ENCODE results near the gene TRAPPC3.
"Not testable (repeated sequence)": the region's sequence is repeated elsewhere in the genome, so short reads cannot be mapped to it uniquely, and the experiment has no call there.

The TRAPPC3 gene

DNA sequence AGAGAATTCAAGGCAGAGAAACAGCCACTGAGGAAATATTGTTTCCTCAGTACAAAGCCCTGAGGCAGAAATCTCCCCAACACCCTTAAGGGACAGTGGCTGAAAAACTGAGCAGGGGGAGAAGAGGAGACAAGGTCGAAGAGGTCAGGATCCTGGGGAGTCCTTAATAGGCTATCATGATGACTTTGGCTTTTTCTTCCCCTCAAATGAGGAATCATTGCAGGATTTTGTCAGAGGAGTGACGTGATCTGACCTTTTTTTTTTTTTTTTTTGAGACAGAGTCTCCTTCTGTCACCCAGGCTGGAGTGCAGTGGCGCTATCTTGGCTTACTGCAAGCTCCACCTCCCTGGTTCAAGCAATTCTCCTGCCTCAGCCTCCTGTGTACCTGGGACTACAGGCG lies 16.9 kb upstream of the TRAPPC3 start:
- DNase-seq, result no peak

DNA sequence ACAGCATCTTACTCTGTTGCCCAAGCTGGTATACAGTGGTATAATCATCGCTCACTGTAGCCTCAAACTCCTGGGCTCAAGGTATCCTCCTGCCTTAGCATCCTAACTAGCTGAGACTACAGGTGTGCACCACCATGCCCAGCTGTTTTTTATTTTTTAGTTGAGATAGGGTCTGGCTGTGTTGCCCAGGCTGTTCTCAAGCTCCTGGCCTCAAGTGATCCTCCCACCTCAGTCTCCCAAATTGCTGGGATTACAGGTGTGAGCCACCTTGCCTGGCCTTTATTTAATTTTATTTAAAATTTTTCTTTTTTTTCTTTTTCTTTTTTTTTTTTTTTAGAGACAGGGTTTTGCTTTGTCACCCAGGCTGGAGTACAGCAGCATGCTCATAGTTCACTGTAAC lies 15.9 kb upstream of the TRAPPC3 start:
- DNase-seq, result no peak

DNA sequence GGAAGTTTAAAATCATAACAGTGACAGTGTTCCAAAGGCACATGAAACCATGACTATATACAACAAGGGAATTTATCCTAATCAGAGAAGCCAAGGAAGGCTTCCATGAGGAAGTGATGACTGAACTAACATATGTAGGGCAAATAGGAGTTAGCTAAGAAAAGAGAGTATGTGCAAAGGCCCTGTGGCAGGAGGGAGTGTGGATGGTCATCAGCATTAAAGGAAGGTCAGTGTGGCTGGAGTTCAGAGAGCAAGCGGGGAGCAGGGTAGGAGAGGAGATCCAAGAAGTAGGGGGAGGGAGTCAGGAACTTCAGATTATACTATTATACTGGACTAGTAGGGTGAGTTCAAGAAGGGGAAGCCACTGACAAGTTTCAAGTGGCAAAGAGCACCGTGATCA lies 15.1 kb upstream of the TRAPPC3 start:
- no peak for DNase-seq

DNA sequence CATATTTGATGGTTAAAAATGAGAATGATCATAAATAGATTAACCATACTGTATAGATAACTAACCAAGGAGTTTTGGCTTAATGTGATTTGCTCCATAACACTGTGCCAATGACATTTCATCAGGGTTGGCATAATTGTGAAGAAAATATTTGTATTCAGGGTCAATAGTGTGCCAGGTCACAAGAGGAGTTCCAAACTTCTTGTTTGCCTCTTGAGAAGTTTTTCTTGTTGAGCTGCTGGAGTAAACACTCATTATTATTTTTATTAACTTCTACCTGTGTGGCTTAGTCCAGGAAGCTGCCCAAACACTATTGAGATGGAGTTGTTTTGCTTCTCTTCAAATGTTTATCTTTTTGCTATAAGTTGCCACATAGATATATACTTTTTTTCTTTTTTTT lies 14.1 kb upstream of the TRAPPC3 start:
- no peak for DNase-seq

DNA sequence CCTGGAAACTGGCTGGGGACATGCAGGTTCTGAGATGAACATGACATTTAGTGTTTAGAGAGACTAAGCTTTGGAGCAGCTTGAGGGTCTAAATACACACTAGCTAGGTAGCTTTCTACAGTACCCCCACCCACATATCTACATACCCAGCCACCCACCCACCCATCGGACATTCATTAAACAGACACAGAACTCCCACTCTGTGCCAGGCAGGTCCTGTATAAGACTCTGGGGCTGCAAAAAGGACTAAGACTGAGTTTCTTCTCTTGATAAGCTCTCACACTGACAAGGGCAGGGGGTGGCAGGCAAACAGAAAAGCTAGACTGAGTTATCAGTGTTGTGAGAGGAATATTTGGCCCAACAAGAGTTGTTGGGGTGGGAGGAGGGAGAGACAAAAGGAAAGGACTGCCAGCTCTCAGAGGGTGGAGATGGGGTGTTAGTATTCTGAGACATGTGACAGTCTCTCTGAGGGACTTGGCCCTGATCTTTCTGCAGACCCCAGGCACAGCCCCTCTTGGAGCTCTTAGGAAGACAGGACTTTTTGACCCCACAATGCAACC lies 13.5 kb upstream of the TRAPPC3 start:
- DNase-seq, result no peak

DNA sequence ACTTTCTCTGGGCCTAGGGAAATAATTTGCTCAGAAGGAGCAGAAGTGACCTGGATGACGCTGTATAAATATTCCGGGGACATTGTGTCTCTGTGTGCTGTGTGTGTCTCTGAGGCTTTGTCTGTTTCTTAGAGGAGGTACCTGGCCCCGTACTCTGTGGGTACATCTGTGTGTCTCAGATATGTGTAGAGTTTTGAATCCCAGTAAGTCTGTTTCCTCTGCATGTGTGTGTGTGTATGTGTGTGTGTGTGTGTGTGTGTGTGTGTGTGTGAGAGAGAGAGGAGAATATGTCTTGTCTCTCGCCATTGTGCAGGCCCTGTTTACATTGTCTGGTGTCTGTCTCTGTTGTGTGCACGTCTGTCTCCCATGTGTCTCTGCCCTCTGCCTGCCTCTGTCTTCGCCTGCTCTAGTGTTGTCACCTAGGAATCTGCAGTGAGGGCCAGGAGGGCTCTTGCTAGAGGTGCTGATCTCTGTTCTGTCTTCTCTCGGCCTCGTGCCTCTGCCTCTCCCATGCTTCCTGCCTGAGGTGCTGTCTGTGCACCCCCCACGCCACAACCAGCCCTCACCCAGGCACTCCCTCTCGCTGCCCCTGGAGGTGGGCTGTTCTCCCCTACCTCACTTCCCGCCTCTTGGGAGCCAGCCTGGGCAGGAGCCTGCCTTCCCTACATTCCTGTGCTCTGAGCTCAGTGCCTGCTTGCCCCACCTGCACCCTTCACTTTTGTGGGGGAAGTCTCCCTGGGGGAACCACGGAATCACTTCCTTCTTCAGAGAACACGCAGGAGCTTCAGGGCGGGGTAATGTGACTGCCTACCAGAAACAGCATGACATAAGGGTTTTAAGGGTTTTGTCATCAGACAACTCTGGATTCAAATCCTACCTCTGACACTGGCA lies 12.6 kb upstream of the TRAPPC3 start:
- DNase-seq, result no peak

DNA sequence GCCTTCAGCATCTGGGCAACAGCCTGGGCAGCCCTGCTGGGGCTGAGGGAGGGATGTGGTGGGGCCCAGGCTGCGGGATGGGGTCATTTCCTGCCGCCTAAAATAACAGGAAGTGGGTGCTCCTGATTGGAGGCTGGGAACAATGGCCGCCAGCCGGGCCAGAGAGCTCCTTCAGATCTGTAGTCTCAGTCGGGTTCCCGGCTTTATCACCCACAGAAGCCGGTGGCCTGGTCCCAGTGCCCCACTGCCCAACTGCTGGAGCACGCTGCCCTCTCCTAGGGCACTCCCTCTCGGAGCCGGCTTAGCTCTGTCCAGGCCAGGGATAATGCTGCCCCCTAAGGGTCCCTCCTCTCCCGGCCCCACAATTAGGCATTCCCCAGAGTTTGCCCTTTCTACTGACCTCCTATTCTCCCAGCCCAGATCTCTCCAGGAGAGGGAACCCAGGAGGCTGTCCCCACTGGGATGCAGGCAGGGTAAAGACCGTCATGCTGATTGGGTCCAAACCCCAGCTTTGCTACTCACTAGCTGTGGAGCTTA lies 11.7 kb upstream of the TRAPPC3 start:
- DNase-seq, result no peak

DNA sequence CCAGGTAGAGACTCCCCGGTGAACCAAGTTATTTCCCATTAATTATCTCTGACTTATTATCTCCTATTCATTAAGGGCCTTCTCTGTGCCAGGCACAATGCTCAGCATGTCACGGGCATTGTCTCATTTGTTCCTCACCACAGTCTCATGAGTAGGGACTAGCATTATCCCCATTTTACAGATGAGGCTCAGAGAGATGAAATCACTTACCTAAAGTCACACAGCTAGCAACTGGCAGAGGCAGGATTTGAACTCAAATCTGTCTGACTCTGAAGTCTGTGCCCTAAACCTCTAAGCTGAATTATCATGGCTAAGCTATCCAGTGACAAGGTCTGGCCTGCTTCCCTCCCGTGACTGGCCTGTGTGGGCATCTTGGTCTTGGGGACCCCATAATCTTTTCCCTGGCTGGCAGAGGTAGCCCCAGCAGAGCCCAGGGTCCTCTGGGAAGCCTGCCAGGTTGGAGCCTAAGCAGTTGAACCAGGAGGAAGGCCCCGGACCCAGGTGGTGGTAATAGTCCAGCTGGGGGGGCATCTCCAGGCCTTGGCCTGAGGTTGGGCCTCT lies 11.2 kb upstream of the TRAPPC3 start:
- DNase-seq, result no peak

DNA sequence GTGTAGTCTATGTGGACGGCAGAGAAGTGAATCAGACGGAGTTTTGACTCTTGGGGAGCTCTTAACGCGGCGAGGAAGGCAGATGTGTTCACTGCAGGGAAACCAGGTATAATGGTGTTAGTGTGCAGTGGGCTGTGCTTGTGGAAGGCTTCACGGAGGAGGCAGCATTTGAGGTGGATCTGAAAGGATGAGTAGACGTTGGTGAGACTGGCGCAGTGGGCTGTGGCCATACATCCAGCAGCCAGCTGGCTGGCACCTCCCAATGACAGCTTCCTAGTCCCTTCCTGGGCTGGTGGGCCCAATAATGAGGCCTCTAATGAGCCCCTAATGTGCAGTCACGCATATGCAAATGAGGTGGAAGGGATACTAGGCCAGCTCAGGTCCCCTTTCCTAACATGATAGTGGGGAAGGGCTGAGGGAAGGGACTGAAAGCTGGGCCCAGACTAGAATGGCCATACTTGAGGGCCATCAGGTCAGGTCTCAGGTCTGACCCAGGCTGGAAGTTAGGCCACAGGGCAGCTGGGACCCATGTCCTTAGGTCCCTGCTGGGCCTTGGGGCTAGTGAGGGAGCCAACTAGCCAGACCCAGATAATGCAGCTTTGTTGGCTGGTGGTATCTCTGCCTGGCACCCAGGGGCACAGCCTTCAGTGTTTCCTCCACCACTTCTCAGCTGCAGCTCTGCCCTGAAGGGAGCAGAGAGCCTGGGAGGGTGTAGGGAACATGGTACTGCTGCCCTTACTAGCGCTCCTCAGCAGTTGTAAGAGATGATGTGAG lies 10.5 kb upstream of the TRAPPC3 start:
- DNase-seq, result no peak

DNA sequence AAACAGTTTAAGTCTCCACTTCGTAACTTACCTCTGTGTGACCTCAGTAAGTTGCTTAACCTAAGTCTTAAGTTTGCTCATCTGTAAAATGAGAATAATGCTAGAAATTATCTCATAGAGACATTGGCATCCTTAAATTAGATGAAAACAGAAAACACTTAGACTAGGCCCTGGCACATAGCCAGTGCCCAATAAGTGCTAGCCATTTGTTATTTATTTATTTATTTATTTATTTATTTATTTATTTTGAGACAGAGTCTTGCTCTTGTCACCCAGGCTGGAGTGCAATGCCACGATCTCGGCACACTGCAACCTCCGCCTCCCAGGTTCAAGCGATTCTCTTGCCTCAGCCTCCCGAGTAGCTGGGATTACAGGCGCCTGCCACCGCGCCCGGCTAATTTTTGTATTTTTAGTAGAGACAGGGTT lies 9.6 kb upstream of the TRAPPC3 start:
- DNase-seq, result not testable (repeated sequence)

DNA sequence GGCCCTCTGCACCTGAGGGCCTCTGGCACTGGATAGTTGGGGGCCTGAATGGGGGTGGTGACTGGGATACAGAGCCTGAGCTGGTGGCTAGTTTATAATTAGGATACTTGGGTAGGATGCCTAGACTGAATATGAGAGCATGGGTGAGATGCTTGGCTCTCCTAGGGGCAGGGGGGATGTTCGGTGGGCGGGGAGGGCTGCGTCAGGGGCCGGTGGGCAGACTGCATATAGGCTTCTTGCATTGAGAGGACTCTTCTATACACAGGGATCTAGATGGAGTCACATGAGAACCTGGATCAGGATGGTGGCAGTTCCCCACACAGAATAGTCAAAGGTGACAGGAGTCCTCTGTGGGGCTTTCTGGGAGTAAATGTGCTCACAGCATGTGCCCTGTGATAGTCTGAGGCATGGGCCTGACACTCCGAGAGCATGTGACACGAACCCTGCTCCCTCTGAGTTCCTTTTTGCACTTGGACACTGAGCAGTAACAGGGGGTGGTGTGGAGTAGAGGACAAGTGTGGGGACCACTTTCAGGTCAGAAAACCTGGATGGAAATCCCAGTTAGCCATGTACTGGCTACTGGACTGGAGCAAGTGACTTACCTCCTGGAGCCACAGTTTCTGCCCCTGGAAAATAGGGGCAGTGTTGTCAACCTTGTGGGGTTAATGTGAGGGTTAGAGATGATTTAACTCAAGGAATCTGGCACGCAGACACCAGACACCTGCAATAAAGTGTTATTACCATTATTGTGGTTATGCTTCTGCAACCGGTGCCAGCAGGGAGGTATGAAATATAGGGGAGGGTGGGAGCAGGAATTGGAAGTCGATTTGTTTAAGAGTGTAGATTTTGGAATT lies 8.9 kb upstream of the TRAPPC3 start:
- no peak for DNase-seq

DNA sequence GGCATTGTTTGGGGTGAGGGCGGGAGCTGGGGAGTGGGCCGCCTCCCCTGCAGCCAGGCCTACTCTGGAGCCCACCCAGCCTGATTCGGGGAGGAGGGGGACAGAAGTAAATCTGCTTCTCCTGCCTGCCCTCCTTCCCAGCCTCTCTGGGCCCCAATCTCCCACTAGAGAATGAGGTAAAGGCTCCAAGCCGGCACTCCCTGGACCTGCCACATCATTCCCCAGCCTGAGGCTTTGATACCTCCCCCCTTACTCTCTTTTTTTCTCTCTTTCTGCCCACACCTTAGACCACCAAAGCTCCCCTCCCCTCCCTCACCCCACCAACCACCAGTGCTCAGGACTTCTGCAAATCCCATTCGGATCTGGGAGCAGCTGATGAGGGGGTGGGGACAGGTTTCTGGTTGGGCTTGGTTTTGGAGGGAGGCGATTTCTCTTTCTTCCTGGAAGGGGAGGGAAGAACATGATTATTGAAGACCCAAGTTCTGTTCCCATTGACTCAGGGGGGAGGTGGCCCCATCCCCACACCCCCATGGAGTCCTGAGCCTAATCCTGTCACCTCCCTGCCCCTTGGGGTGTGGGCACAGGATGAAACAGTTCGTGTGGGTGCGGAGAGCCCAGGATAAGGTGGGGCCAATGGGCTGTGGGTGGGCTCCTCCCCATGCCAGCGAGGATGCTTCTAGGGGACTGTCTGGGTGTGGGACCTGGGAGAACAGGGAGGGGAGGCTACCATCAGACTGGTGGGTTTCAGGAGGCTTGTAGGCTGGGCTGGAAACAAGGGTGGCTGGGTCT lies 8.0 kb upstream of the TRAPPC3 start:
- DNase-seq, result no peak

DNA sequence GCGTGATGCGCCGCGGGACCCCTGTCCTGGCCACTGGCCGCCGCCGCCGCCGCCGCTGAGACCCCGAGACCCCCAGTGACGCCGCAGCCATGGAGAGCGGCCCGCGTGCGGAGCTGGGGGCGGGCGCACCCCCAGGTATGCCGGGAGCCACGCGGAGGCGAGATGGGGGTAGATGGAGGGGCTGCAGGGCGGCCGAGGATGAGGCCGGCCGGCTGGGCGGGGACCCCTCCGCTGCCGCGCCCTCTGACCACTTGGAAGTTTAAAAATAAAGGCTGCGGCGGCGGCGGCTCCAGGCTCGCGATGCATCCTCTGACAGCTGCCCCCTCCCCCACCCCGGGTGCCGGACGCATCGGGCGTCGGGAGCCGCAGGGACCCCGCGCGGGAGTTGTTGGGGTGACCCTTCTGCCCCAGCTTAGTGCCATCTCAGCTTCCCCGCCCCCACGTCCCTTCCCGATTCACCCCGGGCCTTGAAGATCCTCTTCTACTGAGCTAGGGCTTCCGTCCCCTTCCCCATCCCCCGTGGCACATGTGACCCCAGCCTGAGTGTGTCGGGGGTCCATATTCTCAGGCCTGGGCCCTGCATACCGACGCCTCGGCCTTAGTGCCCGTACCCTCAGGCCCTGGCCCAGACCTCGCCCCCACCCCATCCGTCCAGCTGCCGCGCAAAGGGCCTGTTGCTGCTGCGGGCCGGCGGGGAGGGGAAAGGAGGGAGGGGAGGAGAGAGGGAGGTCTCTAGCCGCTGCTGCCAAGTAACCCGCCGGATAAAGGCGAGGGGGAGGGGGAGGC lies 7.2 kb upstream of the TRAPPC3 start:
- DNase-seq, result no peak

DNA sequence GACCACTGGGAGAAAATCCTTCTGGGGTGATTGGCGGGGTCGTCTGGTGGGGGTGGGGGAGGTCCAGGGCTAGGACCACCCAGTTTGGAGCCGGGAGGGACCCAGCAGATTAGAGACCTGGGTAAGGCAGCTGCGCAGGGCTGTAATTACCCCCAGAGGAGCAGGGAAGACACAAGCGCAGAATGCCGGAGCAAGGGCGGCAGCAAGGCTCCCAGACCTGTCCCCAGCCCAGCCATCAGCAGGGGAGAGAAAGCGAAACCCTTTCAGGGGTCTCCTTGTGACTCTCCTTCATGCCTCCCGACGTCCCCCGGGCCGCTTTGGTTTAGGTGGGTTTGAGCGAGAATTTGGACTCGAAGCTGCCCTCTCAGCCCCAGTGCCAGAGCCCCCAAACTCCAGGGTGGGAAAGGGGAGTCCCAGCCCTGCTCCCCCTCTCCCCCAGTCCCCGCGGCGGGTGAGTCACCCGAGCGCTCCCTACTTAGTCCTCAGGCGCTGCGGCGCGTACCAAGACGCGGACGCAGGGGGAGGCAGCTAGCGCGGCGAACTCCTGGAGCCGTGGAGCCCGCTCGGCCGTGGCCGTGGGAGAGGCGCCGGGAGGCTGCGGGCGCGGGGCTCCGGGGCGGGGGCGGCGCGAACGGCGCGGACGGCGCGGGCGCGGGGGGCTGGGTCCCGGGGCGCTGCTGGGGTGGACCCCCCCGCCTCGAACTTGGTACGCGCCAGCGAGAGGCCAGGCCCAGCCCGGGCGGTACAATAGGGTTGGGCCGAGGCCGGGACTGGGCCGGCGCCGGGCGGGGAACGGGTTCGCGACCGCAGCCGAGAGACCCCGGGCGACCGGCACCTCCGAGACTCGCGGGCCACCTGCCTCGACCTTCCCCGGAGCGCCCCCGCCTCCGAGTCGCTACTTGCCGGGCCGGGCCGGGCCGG lies 6.4 kb upstream of the TRAPPC3 start, which contains the start of gene MAP7D1:
Gene MAP7D1 (plus strand): TSS at position 753 of the 921 bp plus-strand sequence. CDS start 258 bp downstream, outside the sequence.
- peak in 1 of 2 experiments; percentile 23 for DNase-seq

DNA sequence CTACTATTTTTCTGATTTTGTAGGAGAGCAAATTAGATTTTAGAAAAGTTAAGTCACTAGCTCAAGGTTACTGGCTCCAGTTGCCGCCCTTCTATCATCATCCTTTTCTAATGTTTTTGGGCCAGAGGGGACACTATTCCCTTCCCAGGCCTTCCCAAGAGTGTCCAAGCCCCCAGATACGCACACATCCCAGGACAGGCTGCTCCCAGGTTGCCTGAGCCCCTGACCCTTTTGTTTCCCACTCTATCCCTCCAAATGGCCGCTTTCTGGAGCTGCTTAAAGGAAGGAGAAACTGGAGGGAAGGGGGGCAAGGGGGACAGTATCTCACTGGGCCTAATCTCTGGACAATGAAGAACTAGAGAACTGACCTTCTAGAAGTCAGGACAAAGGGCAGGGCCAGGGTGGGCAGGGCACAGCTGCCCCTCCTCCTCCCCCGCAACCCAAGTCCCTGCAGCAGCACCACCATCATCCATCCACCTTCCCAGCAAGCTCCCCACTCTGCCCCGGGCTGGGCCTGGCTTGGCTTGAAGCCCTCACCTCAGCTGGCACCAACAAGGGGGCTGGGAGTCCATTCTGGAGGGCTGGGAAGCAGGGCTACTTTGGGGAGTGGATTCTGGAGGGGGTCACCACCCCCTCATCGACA lies 5.6 kb upstream of the TRAPPC3 start:
- no peak for DNase-seq

DNA sequence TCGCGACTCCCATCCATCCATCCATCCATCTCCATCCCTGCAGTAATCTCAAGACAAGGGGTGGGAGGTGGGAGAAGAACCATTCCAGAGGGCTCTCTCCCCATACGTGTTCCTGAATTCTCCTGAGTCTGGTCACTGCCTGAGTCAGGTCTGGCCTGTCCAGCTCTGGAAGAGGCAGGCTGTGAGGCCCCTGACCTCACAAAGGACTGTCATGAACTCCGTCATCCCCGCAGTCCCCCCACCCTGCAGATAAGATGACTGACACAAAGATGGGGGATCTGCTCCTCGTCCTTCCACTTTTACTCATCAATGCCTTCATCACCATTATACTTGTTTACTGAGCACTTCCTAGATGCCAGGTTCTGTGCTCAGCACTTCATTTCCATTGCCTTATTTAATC lies 5.0 kb upstream of the TRAPPC3 start:
- DNase-seq, result no peak

DNA sequence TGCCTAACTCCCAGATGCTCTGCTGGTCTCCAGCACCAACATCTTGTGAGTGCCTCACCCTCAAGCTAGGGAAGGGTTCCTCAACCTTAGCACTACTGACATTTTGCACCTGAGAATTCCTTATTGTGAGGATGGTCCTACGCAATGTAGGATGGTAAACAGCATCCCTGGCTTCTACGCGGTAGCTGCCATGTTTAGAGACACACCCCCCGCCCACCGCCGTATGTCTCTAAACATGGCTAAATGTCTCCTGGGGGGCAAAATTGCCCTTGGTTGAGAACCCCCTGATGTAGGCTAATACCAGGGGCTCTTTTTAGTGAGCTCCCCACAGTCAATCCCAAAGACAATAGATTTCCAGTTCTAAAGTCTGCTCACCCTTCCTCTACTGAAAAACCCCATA lies 4.2 kb upstream of the TRAPPC3 start:
- no peak for DNase-seq

DNA sequence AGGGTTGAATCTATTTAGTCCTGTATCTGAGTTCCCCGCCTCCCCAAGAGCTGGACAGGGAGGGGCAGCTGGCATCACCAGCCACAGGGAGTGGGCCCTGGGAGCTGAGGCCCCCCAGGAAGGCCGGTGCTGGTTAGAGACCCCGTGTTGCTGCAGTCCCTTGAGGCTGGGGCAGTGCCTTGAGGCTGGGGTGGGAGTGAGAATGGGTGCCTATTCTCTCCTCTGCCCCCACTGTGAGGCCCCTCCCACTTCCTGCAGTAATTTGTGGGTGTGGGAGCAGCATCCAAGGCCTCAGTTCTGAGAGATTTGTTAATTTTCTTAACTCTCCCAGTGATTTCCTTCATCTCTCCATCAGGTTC lies 2.5 kb upstream of the TRAPPC3 start:
- no peak for DNase-seq
